ENCODE results near the gene ZBTB20.
A peak's percentile ranks its signal among the peaks of the same experiment; 100 is the strongest.

DNA sequence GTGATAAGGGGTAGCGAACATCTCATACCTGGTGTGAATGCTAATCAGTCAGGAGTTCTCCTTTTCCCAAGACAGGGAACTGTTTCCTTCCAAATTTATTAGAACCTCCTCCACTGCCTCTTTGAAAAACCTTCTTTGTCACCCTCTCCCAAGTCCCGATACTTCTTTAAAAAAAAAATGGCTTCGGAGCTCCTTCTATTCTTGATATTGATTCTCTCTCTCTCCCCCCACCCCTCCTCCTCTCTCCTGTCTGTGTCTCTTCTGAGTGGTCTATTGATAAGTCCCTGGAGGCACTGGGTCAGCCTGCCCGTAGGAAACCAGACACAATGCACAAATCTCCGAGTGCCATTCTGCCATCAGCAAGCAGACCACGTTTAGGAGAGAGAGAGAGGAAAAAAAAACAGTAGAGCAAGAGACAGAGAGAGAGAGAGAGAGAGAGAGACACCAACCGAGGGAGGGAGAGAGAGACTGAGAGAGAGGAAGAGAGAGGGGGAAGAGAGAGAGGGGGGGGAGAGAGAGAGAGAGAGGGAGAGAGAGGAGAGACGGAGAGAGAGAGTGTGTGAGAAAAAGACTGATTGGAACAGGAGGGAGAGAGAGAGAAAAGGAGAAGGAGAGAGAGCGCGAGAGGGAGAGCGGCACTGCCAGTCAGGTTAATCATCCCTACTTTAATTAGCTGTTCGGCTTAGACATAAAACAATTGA, 692.4 kb downstream of the ZBTB20 start:
- TF ChIP-seq, protein P1, sequence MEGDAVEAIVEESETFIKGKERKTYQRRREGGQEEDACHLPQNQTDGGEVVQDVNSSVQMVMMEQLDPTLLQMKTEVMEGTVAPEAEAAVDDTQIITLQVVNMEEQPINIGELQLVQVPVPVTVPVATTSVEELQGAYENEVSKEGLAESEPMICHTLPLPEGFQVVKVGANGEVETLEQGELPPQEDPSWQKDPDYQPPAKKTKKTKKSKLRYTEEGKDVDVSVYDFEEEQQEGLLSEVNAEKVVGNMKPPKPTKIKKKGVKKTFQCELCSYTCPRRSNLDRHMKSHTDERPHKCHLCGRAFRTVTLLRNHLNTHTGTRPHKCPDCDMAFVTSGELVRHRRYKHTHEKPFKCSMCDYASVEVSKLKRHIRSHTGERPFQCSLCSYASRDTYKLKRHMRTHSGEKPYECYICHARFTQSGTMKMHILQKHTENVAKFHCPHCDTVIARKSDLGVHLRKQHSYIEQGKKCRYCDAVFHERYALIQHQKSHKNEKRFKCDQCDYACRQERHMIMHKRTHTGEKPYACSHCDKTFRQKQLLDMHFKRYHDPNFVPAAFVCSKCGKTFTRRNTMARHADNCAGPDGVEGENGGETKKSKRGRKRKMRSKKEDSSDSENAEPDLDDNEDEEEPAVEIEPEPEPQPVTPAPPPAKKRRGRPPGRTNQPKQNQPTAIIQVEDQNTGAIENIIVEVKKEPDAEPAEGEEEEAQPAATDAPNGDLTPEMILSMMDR (IDR thresholded peaks at IDR 0.05), result peak in 2 of 3 experiments; percentile 9 to 40
- no peak for TF ChIP-seq POLR2AphosphoS5 (IDR thresholded peaks at IDR 0.05)
- TF ChIP-seq POLR2A (IDR thresholded peaks at IDR 0.05; ENCODE audit: low read depth), result no peak
- no peak for TF ChIP-seq EP300 (IDR thresholded peaks at IDR 0.05)

All from esophagus muscularis mucosa (tissue), 4 donors.